ENCODE results near the gene SLC25A36.

- TF ChIP-seq POLR2A (IDR thresholded peaks at IDR 0.05) (no peak), CTCF (IDR thresholded peaks at IDR 0.05 in 8 of 11, conservative IDR thresholded peaks at IDR 0.05 in 3 of 11) (no peak), POLR2AphosphoS5 (IDR thresholded peaks at IDR 0.05) (no peak)
Measured at GRCh38 chr3:141012571-141012970, 70.9 kb downstream of the SLC25A36 start.

All from spleen (tissue), 7 donors.